ENCODE results near the gene TCF25.
"Not testable (repeated sequence)": the region's sequence is repeated elsewhere in the genome, so short reads cannot be mapped to it uniquely, and the experiment has no call there.

Gene TCF25

GRCh38 chr16:89911375-89911774 is 38.0 kb downstream of the TCF25 start:
- Histone ChIP-seq H3K27me3 (ENCODE audit: low read depth, low read length) (no peaks in the 10 kb centered on the region), H3K4me1 (ENCODE audit: control insufficient read depth in 1 of 2, insufficient read depth in 2 of 2, low read length in 2 of 2) (peaks cover 0 to 5% of the 10 kb centered on the region in 2 donors), H3K9me3 (ENCODE audit: control insufficient read depth in 1 of 2, low read length in 2 of 2) (no peaks in the 10 kb centered on the region), H3K36me3 (ENCODE audit: control insufficient read depth in 1 of 2, insufficient read depth in 2 of 2, low read length in 2 of 2) (peaks cover 19 to 45% of the 10 kb centered on the region in 2 donors), H3K4me3 (ENCODE audit: low read depth in 1 of 2, low read length in 2 of 2) (no peak overlapping the region), H3K27ac (ENCODE audit: low read length) (no peak overlapping the region)

- no peaks in the 10 kb centered on the region for H3K27me3 ChIP-seq (ENCODE audit: low read depth, low read length)
- no peak overlapping the region for H3K4me3 ChIP-seq (ENCODE audit: low read depth in 1 of 2, low read length in 2 of 2)
- H3K27ac ChIP-seq (ENCODE audit: low read length), result no peak overlapping the region
- H3K4me1 ChIP-seq (ENCODE audit: control insufficient read depth in 1 of 2, insufficient read depth in 2 of 2, low read length in 2 of 2), result peaks cover 0 to 5% of the 10 kb centered on the region in 2 donors
- H3K36me3 ChIP-seq (ENCODE audit: control insufficient read depth in 1 of 2, insufficient read depth in 2 of 2, low read length in 2 of 2), result peaks cover 12 to 37% of the 10 kb centered on the region in 2 donors
- no peaks in the 10 kb centered on the region for H3K9me3 ChIP-seq (ENCODE audit: control insufficient read depth in 1 of 2, low read length in 2 of 2)
Measured at GRCh38 chr16:89912143-89912542, 38.8 kb downstream of the TCF25 start.

GRCh38 chr16:89912627-89913026 is 39.2 kb downstream of the TCF25 start:
- Histone ChIP-seq H3K9me3 (ENCODE audit: control insufficient read depth in 1 of 2, low read length in 2 of 2) (no peaks in the 10 kb centered on the region), H3K27ac (ENCODE audit: low read length) (no peak overlapping the region), H3K27me3 (ENCODE audit: low read depth, low read length) (no peaks in the 10 kb centered on the region), H3K4me3 (ENCODE audit: low read depth in 1 of 2, low read length in 2 of 2) (no peak overlapping the region), H3K36me3 (ENCODE audit: control insufficient read depth in 1 of 2, insufficient read depth in 2 of 2, low read length in 2 of 2) (peaks cover 12 to 36% of the 10 kb centered on the region in 2 donors), H3K4me1 (ENCODE audit: control insufficient read depth in 1 of 2, insufficient read depth in 2 of 2, low read length in 2 of 2) (peaks cover 0 to 7% of the 10 kb centered on the region in 2 donors)

DNA sequence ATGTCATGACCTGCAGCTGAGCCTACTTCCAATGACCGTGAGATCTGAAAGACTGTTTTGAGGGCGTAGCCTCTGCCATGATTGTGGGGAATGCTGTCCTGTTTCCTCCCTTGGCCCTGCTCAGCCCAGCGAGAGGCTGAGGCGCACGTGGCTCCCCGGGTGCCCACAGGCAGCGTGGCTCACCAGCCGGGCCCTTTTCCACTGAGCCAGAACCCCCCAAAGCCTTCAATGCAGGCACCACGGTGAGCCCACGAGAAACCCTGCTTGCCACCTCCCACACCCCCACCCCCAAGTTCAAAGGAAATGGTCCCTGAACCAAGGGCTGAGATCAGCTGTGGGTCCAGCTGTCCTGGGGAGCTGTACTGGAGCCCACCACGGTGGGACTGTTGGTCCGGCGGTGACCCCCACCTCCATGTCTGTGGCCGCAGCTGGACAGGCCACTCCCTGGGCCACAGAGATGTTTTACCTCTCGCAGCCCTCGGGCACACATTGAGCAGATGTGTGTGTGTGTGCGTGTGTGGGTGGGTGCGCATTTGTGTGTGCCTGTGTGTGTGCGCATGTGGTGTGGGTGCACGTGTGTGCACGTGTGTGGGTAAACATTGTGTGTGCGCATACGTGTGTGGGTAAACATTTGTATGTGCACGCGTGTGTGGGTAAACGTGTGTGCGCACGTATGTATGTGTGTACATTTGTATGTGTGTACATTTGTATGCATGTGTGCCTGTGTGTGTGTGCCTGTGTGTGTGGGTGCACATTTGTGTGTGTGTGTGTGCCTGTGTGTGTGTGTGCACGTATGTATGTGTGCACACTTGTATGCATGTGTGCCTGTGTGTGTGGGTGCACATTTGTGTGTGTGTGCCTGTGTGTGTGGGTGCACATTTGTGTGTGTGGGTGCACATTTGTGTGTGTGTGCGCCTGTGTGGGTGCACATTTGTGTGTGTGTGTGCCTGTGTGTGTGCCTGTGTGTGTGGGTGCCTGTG is 40.3 kb downstream of the TCF25 start:
- no peak overlapping the region for H3K4me3 ChIP-seq (ENCODE audit: low read depth in 1 of 2, low read length in 2 of 2)

DNA sequence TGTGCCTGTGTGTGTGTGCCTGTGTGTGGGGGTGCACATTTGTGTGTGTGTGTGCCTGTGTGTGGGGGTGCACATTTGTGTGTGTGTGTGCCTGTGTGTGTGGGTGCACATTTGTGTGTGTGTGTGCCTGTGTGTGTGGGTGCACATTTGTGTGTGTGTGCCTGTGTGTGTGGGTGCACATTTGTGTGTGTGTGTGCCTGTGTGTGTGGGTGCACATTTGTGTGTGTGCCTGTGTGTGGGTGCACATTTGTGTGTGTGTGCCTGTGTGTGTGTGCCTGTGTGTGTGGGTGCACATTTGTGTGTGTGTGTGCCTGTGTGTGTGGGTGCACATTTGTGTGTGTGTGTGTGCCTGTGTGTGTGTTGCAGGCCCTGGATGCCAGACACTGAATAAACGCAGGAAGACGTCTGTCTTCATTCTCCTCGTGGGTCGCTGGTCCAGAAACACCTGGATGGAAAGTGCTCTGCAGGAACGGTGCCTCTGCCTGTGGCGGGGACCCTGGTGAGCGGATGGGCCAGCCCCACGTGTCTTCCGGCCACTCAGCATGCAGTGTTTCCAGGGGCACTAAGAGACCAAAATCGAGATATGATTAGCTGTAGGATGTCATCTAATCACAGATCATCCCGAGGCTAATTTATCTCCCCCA is 41.4 kb downstream of the TCF25 start:
- Histone ChIP-seq H3K4me1 (ENCODE audit: control insufficient read depth in 1 of 2, insufficient read depth in 2 of 2, low read length in 2 of 2) (peaks cover 0 to 20% of the 10 kb centered on the region in 2 donors), H3K36me3 (ENCODE audit: control insufficient read depth in 1 of 2, insufficient read depth in 2 of 2, low read length in 2 of 2) (peaks cover 9 to 19% of the 10 kb centered on the region in 2 donors)
- H3K4me3 ChIP-seq (ENCODE audit: low read depth in 1 of 2, low read length in 2 of 2); H3K27ac ChIP-seq (ENCODE audit: low read length); H3K27me3 ChIP-seq (ENCODE audit: low read depth, low read length); H3K9me3 ChIP-seq (ENCODE audit: control insufficient read depth in 1 of 2, low read length in 2 of 2): not testable (repeated sequence)

More for the DNA sequence above, 40.3 kb downstream of the TCF25 start:
- Histone ChIP-seq H3K9me3 (ENCODE audit: control insufficient read depth in 1 of 2, low read length in 2 of 2) (no peaks in the 10 kb centered on the region), H3K4me1 (ENCODE audit: control insufficient read depth in 1 of 2, insufficient read depth in 2 of 2, low read length in 2 of 2) (peaks cover 0 to 17% of the 10 kb centered on the region in 2 donors), H3K27me3 (ENCODE audit: low read depth, low read length) (peaks cover 3% of the 10 kb centered on the region), H3K36me3 (ENCODE audit: control insufficient read depth in 1 of 2, insufficient read depth in 2 of 2, low read length in 2 of 2) (peaks cover 12 to 26% of the 10 kb centered on the region in 2 donors), H3K27ac (ENCODE audit: low read length) (no peak overlapping the region)

GRCh38 chr16:89915303-89916232 is 42.2 kb downstream of the TCF25 start:
- Histone ChIP-seq H3K36me3 (ENCODE audit: control insufficient read depth in 1 of 2, insufficient read depth in 2 of 2, low read length in 2 of 2) (peaks cover 8 to 16% of the 10 kb centered on the region in 2 donors), H3K4me3 (ENCODE audit: low read depth in 1 of 2, low read length in 2 of 2) (no peak overlapping the region), H3K27ac (ENCODE audit: low read length) (no peak overlapping the region), H3K27me3 (ENCODE audit: low read depth, low read length) (peaks cover 9% of the 10 kb centered on the region), H3K9me3 (ENCODE audit: control insufficient read depth in 1 of 2, low read length in 2 of 2) (no peaks in the 10 kb centered on the region), H3K4me1 (ENCODE audit: control insufficient read depth in 1 of 2, insufficient read depth in 2 of 2, low read length in 2 of 2) (peaks cover 0 to 16% of the 10 kb centered on the region in 2 donors)

- Histone ChIP-seq H3K4me1 (ENCODE audit: control insufficient read depth in 1 of 2, insufficient read depth in 2 of 2, low read length in 2 of 2) (peaks cover 3 to 30% of the 10 kb centered on the region in 2 donors), H3K4me3 (ENCODE audit: low read depth in 1 of 2, low read length in 2 of 2) (peak overlapping the region; percentile 33 to 51), H3K27ac (ENCODE audit: low read length) (no peak overlapping the region)
Measured at GRCh38 chr16:89917773-89918452, 44.5 kb downstream of the TCF25 start.

DNA sequence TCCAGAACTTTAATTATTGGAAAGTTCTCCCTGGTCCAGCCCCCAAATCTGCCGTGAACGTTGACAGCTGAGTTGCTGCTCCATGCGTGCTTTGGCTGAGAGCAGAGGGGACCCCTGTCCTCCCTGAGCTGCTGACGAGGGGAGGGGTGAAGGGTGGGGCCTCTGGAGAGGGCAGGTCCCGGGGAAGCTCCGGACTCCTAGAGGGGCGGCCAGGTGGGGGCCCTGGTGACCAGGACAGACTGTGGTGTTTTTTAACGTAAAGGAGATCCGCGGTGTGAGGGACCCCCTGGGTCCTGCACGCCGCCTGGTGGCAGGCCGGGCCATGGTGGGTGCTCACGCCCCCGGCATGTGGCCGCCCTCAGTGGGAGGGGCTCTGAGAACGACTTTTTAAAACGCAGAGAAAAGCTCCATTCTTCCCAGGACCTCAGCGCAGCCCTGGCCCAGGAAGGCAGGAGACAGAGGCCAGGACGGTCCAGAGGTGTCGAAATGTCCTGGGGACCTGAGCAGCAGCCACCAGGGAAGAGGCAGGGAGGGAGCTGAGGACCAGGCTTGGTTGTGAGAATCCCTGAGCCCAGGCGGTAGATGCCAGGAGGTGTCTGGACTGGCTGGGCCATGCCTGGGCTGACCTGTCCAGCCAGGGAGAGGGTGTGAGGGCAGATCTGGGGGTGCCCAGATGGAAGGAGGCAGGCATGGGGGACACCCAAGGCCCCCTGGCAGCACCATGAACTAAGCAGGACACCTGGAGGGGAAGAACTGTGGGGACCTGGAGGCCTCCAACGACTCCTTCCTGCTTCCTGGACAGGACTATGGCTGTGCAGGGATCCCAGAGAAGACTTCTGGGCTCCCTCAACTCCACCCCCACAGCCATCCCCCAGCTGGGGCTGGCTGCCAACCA is 45.3 kb downstream of the TCF25 start, which contains the start of gene MC1R:
Gene MC1R (plus strand): TSS at position 410 of the 895 bp plus-strand sequence. CDS start 397 bp downstream, at position 807.
- no peaks in the 10 kb centered on the region for H3K36me3 ChIP-seq (ENCODE audit: control insufficient read depth in 1 of 2, insufficient read depth in 2 of 2, low read length in 2 of 2)
- H3K27ac ChIP-seq (ENCODE audit: low read length), result no peak within 1 kb of the TSS
- no peaks in the 10 kb centered on the region for H3K9me3 ChIP-seq (ENCODE audit: control insufficient read depth in 1 of 2, low read length in 2 of 2)
- peak within 1 kb of the TSS; percentile 33 to 51 for H3K4me3 ChIP-seq (ENCODE audit: low read depth in 1 of 2, low read length in 2 of 2)
- H3K4me1 ChIP-seq (ENCODE audit: control insufficient read depth in 1 of 2, insufficient read depth in 2 of 2, low read length in 2 of 2), result peaks cover 3 to 36% of the 10 kb centered on the region in 2 donors
- H3K27me3 ChIP-seq (ENCODE audit: low read depth, low read length), result peaks cover 9% of the 10 kb centered on the region

More at GRCh38 chr16:89917773-89918452, 44.5 kb downstream of the TCF25 start:
- no peaks in the 10 kb centered on the region for H3K9me3 ChIP-seq (ENCODE audit: control insufficient read depth in 1 of 2, low read length in 2 of 2)
- H3K36me3 ChIP-seq (ENCODE audit: control insufficient read depth in 1 of 2, insufficient read depth in 2 of 2, low read length in 2 of 2), result peaks cover 0 to 3% of the 10 kb centered on the region in 2 donors
- H3K27me3 ChIP-seq (ENCODE audit: low read depth, low read length), result peaks cover 9% of the 10 kb centered on the region

DNA sequence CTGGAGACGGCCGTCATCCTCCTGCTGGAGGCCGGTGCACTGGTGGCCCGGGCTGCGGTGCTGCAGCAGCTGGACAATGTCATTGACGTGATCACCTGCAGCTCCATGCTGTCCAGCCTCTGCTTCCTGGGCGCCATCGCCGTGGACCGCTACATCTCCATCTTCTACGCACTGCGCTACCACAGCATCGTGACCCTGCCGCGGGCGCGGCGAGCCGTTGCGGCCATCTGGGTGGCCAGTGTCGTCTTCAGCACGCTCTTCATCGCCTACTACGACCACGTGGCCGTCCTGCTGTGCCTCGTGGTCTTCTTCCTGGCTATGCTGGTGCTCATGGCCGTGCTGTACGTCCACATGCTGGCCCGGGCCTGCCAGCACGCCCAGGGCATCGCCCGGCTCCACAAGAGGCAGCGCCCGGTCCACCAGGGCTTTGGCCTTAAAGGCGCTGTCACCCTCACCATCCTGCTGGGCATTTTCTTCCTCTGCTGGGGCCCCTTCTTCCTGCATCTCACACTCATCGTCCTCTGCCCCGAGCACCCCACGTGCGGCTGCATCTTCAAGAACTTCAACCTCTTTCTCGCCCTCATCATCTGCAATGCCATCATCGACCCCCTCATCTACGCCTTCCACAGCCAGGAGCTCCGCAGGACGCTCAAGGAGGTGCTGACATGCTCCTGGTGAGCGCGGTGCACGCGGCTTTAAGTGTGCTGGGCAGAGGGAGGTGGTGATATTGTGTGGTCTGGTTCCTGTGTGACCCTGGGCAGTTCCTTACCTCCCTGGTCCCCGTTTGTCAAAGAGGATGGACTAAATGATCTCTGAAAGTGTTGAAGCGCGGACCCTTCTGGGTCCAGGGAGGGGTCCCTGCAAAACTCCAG is 46.4 kb downstream of the TCF25 start:
- H3K9me3 ChIP-seq (ENCODE audit: control insufficient read depth in 1 of 2, low read length in 2 of 2), result no peaks in the 10 kb centered on the region
- peaks cover 14% of the 10 kb centered on the region for H3K27me3 ChIP-seq (ENCODE audit: low read depth, low read length)
- peaks cover 3 to 42% of the 10 kb centered on the region in 2 donors for H3K4me1 ChIP-seq (ENCODE audit: control insufficient read depth in 1 of 2, insufficient read depth in 2 of 2, low read length in 2 of 2)
- no peak overlapping the region for H3K27ac ChIP-seq (ENCODE audit: low read length)
- no peak overlapping the region for H3K4me3 ChIP-seq (ENCODE audit: low read depth in 1 of 2, low read length in 2 of 2)
- no peaks in the 10 kb centered on the region for H3K36me3 ChIP-seq (ENCODE audit: control insufficient read depth in 1 of 2, insufficient read depth in 2 of 2, low read length in 2 of 2)
